NB4 (cell line): ENCODE measurements around the gene MAP3K15.
"Not testable (repeated sequence)": the region's sequence is repeated elsewhere in the genome, so short reads cannot be mapped to it uniquely, and the experiment has no call there.

Experiments
- MAX ChIP-seq: IDR thresholded peaks from 2 replicates; pipeline ENCODE4 v1.6.1; 2011; ENCODE audit warnings: low read depth, low read length
- MYC ChIP-seq: IDR thresholded peaks from 2 replicates; pipeline ENCODE4 v1.6.1; 2011; ENCODE audit warnings: low read depth, low read length
- POLR2A ChIP-seq: IDR thresholded peaks from 2 replicates; pipeline ENCODE4 v1.6.1; 2011; ENCODE audit warnings: mild to moderate bottlenecking; ENCODE audit not compliant: insufficient read length; ENCODE audit errors: extremely low read depth
- TF ChIP-seq, protein P1 (sequence below): IDR thresholded peaks from one replicate; pipeline ENCODE4 v1.5.1; 2012; ENCODE audit warnings: low read depth, low read length

GRCh38 chrX:19511796-19512195 is 3.5 kb downstream of the MAP3K15 start:
- TF ChIP-seq, protein P1, sequence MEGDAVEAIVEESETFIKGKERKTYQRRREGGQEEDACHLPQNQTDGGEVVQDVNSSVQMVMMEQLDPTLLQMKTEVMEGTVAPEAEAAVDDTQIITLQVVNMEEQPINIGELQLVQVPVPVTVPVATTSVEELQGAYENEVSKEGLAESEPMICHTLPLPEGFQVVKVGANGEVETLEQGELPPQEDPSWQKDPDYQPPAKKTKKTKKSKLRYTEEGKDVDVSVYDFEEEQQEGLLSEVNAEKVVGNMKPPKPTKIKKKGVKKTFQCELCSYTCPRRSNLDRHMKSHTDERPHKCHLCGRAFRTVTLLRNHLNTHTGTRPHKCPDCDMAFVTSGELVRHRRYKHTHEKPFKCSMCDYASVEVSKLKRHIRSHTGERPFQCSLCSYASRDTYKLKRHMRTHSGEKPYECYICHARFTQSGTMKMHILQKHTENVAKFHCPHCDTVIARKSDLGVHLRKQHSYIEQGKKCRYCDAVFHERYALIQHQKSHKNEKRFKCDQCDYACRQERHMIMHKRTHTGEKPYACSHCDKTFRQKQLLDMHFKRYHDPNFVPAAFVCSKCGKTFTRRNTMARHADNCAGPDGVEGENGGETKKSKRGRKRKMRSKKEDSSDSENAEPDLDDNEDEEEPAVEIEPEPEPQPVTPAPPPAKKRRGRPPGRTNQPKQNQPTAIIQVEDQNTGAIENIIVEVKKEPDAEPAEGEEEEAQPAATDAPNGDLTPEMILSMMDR: not testable (repeated sequence)
- not testable (repeated sequence) for TF ChIP-seq POLR2A, MAX, MYC
